Natural killer cell (primary cell): ENCODE measurements around the gene CENPV. TPM values are rescaled to one million over a fixed set of nuclear protein-coding genes. Genes with fewer than 3 reads are reported as not detected.
A peak's percentile ranks its signal among the peaks of the same experiment; 100 is the strongest.

Experiments
- ATAC-seq, 3 donors: fragments of 150-1000 bp in 2 of 3; fragments of 200-7000 bp in 1 of 3; cut with Tn5 transposase; 1 replicate in 1 of 3; 2 replicates in 2 of 3; pipeline ENCODE4 v1.10.0; 2021; ENCODE audit warnings: mild to moderate bottlenecking in 2 of 3, moderate library complexity in 2 of 3
- DNase-seq, 2 donors: peaks; one replicate each; pipeline versions ENCODE4 v3.0.0 to v3.0.0-alpha.2; 2013 to 2021; ENCODE audit warnings: mixed read lengths in 1 of 2
- H3K27ac ChIP-seq: one replicate; pipeline ENCODE4 v1.5.1; 2013; ENCODE audit warnings: mild to moderate bottlenecking, low read length
- H3K27me3 ChIP-seq: one replicate; pipeline ENCODE4 v1.6.1; 2013; ENCODE audit warnings: low read length; ENCODE audit not compliant: control insufficient read depth, insufficient read depth
- H3K36me3 ChIP-seq: one replicate; pipeline ENCODE4 v1.6.1; 2013; ENCODE audit warnings: low read length; ENCODE audit not compliant: control insufficient read depth, insufficient read depth
- H3K4me1 ChIP-seq: one replicate; pipeline ENCODE4 v1.6.1; 2013; ENCODE audit warnings: low read length; ENCODE audit not compliant: control insufficient read depth, insufficient read depth
- H3K4me3 ChIP-seq: one replicate; pipeline ENCODE4 v1.5.1; 2013; ENCODE audit warnings: low read length
- H3K9me3 ChIP-seq: one replicate; pipeline ENCODE4 v1.6.1; 2013; ENCODE audit warnings: low read length; ENCODE audit not compliant: control insufficient read depth, insufficient read depth
- H3K27ac Mint-ChIP-seq, 2 donors: one replicate each; pipeline ENCODE4 v1.8.0; 2022; ENCODE audit warnings: mild to moderate bottlenecking in 2 of 2, mixed read lengths in 2 of 2, moderate library complexity in 1 of 2
- H3K27me3 Mint-ChIP-seq, 2 donors: one replicate each; pipeline ENCODE4 v1.8.0; 2022; ENCODE audit warnings: low read depth in 2 of 2, mixed read lengths in 2 of 2
- H3K36me3 Mint-ChIP-seq: one replicate; pipeline ENCODE4 v1.8.0; 2022; ENCODE audit warnings: mixed read lengths
- H3K4me1 Mint-ChIP-seq, 2 donors: one replicate each; pipeline ENCODE4 v1.8.0; 2022; ENCODE audit warnings: mixed read lengths in 2 of 2
- H3K4me3 Mint-ChIP-seq: one replicate; pipeline ENCODE4 v1.8.0; 2022; ENCODE audit warnings: mild to moderate bottlenecking, moderate library complexity, mixed read lengths
- H3K9me3 Mint-ChIP-seq, 2 donors: one replicate each; pipeline ENCODE4 v1.8.0; 2022; ENCODE audit warnings: mixed read lengths in 2 of 2
- WGBS: methylation state at CpG from one replicate; pipeline ENCODE4 v1.1.7; 2013; ENCODE audit warnings: missing lambda C conversion rate; ENCODE audit not compliant: insufficient coverage; 5-methylcytosine and 5-hydroxymethylcytosine counted together
- intact Hi-C: fragments of 100-400 bp; cut with micrococcal nuclease; formaldehyde crosslinking; loops from one replicate; pipeline ENCODE4 v1.14.2; 2022
- total RNA-seq, 4 donors: library from RNA; stranded (reverse); fragments of 120-200 nt in 1 of 4; gene quantifications; one replicate each; pipeline versions ENCODE4 v1.2.3 to v1.2.4, GENCODE V29; 2013 to 2022
- TF ChIP-seq, protein P1 (sequence below): fragments of 200-600 bp; IDR thresholded peaks from one replicate; pipeline ENCODE4 v1.8.0; 2022; ENCODE audit warnings: antibody characterized with exemption

The CENPV gene
- total RNA-seq, 3 donors from 2014 or later (not counting 1 experiment from before 2014, with no cell fraction given): 11.3 to 20.0 (median 15.1) TPM

DNA sequence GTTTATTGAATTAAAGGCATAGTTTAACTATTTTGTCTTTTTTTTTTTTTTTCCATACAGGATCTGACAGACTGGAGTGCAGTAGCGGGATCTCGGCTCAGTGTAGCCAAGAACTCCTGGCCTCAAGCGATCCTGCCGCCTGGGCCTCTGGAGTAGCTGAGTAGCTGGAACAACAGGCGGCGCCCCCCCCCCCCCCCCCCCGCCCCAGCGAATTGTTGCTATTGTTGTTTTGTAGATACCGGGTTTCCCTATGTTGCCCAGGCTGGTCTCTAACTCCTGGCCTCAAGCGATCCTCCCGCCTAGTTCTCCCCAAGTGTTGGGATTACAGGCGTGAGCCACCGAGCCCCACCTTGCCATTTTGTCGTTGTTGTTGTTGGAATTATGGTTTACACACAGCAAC, 1.3 kb upstream of the CENPV start:
- Mint-ChIP-seq H3K36me3 (no peaks in the 10 kb centered on the region), H3K4me1 (peaks cover 10% of the 10 kb centered on the region in 2 donors), H3K27ac (no peak overlapping the region), H3K27me3 (peaks cover 0 to 3% of the 10 kb centered on the region in 2 donors), H3K9me3 (no peaks in the 10 kb centered on the region), H3K4me3 (peak overlapping the region; percentile 92)
- peaks cover 13% of the 10 kb centered on the region for H3K4me1 ChIP-seq
- H3K9me3 ChIP-seq: no peaks in the 10 kb centered on the region
- TF ChIP-seq, protein P1, sequence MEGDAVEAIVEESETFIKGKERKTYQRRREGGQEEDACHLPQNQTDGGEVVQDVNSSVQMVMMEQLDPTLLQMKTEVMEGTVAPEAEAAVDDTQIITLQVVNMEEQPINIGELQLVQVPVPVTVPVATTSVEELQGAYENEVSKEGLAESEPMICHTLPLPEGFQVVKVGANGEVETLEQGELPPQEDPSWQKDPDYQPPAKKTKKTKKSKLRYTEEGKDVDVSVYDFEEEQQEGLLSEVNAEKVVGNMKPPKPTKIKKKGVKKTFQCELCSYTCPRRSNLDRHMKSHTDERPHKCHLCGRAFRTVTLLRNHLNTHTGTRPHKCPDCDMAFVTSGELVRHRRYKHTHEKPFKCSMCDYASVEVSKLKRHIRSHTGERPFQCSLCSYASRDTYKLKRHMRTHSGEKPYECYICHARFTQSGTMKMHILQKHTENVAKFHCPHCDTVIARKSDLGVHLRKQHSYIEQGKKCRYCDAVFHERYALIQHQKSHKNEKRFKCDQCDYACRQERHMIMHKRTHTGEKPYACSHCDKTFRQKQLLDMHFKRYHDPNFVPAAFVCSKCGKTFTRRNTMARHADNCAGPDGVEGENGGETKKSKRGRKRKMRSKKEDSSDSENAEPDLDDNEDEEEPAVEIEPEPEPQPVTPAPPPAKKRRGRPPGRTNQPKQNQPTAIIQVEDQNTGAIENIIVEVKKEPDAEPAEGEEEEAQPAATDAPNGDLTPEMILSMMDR: no peak
- WGBS: 98% methylated on average over 10 of the region's 14 CpGs
- no peak overlapping the region for H3K27ac ChIP-seq
- no peak overlapping the region for H3K4me3 ChIP-seq
- intact Hi-C loops: loop anchor here (5.0 kb wide), 1 partner anchor 67 kb away; no protein-coding TSS in a partner anchor
- no peaks in the 10 kb centered on the region for H3K27me3 ChIP-seq
- DNase-seq (no peak), ATAC-seq (no peak)
- no peaks in the 10 kb centered on the region for H3K36me3 ChIP-seq

DNA sequence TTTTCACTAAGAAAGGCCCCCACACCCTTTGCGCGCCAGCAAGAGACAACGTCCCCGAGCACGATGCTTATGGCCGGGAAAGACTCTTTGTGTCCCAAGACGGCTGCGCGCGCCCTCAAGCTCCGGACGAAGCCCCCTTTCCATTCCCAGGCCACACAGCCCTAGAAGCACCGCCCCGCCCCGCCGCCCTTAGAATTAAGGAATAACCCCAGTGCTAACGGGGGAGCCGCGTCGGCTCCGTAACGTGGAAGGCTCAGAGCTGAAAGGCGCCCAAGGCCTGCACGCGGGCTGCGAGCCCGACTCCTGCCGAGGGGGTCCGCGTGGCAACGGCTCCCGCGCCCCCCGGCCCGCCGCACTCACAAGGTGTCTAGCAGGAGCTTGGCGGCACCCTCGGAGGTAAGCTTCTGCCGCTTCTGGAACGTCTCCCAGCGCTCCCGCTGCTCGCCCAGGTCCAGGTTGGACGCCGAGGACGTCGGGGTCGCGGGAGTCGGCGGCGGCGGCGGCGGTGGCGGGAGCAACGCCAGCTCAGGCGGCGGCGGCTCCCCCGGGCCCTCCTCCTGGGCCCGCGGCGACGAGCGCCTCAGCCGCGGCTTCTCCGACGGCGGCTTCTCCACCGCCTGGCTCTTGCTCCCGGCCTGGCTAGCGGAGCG, 477 bp downstream of the CENPV start:
- under 1% methylated on average over 75 of the region's 75 CpGs for WGBS

DNA sequence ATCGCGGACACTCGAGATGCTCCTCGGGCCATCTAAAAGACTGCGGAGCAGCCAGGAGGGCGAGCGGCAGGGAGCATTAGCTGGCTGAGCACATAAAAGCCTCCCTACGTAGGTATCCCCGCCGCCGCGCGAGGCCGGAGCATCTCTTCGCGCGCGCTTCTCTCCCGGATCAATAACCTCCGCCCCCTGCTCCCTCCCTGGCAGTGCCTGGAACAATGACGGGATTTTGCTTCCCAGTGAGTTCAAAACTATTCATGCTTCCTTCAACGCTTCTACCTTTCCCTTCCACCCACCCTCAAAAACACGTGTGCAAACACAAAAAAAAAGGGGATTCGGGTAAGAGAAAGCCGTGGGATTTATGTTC, 984 bp downstream of the CENPV start:
- peaks cover 10% of the 10 kb centered on the region in 2 donors for H3K4me1 Mint-ChIP-seq
- WGBS: 3% methylated on average over 25 of the region's 25 CpGs
- no peak for ATAC-seq

More for the DNA sequence above, 477 bp downstream of the CENPV start:
- Histone ChIP-seq H3K27me3 (no peaks in the 10 kb centered on the region), H3K4me3 (peak overlapping the region; percentile 35), H3K4me1 (peaks cover 13% of the 10 kb centered on the region), H3K9me3 (no peaks in the 10 kb centered on the region), H3K27ac (no peak overlapping the region), H3K36me3 (peaks cover 2% of the 10 kb centered on the region)
- H3K36me3 Mint-ChIP-seq: no peaks in the 10 kb centered on the region
- DNase-seq (peak; percentile 33 to 51), ATAC-seq (peak; percentile 66 to 71 (median 67))
- no peaks in the 10 kb centered on the region for H3K27me3 Mint-ChIP-seq
- H3K27ac Mint-ChIP-seq: peak overlapping the region; percentile 50 to 76
- TF ChIP-seq, protein P1: no peak
- H3K4me1 Mint-ChIP-seq: peaks cover 10% of the 10 kb centered on the region in 2 donors
- H3K4me3 Mint-ChIP-seq: peak overlapping the region; percentile 87
- intact Hi-C loops: loop anchor here (5.0 kb wide), 1 partner anchor 65 kb away; no protein-coding TSS in a partner anchor
- H3K9me3 Mint-ChIP-seq: no peaks in the 10 kb centered on the region

More for the DNA sequence above, 984 bp downstream of the CENPV start:
- Histone ChIP-seq H3K4me3 (peak overlapping the region; percentile 35), H3K4me1 (peaks cover 13% of the 10 kb centered on the region), H3K27me3 (no peaks in the 10 kb centered on the region), H3K36me3 (peaks cover 2% of the 10 kb centered on the region), H3K9me3 (no peaks in the 10 kb centered on the region), H3K27ac (no peak overlapping the region)
- H3K36me3 Mint-ChIP-seq: no peaks in the 10 kb centered on the region
- intact Hi-C loops: loop anchor here (5.0 kb wide), 1 partner anchor 65 kb away; no protein-coding TSS in a partner anchor
- no peaks in the 10 kb centered on the region for H3K27me3 Mint-ChIP-seq
- DNase-seq: peak in 1 of 2 donors; percentile 52
- TF ChIP-seq, protein P1: no peak
- peak overlapping the region; percentile 50 to 76 for H3K27ac Mint-ChIP-seq
- no peaks in the 10 kb centered on the region for H3K9me3 Mint-ChIP-seq
- peak overlapping the region; percentile 87 for H3K4me3 Mint-ChIP-seq
